Measurements from ENCODE around the gene ZFYVE28.

The ZFYVE28 gene

GRCh38 chr4:2343476-2343875, 75.0 kb downstream of the ZFYVE28 start:
- TF ChIP-seq CTCF (IDR thresholded peaks at IDR 0.05; ENCODE audit: control insufficient read depth, extremely low read depth, insufficient read depth) = no peak
- no peak overlapping the region for H3K4me3 ChIP-seq (ENCODE audit: low read depth, low read length)
- DNase-seq (ENCODE audit: low read depth) = no peak

- TF ChIP-seq CTCF (IDR thresholded peaks at IDR 0.05; ENCODE audit: control insufficient read depth, extremely low read depth, insufficient read depth) = no peak
- DNase-seq (ENCODE audit: low read depth) = no peak
- H3K4me3 ChIP-seq (ENCODE audit: low read depth, low read length) = no peak overlapping the region
Observed at GRCh38 chr4:2341911-2342652, 76.4 kb downstream of the ZFYVE28 start.

GRCh38 chr4:2341261-2341841, 77.1 kb downstream of the ZFYVE28 start:
- TF ChIP-seq CTCF (IDR thresholded peaks at IDR 0.05; ENCODE audit: control insufficient read depth, extremely low read depth, insufficient read depth) = no peak
- no peak overlapping the region for H3K4me3 ChIP-seq (ENCODE audit: low read depth, low read length)
- DNase-seq (ENCODE audit: low read depth) = no peak

GRCh38 chr4:2340272-2341061, 78.0 kb downstream of the ZFYVE28 start:
- no peak for TF ChIP-seq CTCF (IDR thresholded peaks at IDR 0.05; ENCODE audit: control insufficient read depth, extremely low read depth, insufficient read depth)
- DNase-seq (ENCODE audit: low read depth) = no peak
- no peak overlapping the region for H3K4me3 ChIP-seq (ENCODE audit: low read depth, low read length)

- DNase-seq (ENCODE audit: low read depth) = no peak
- no peak for TF ChIP-seq CTCF (IDR thresholded peaks at IDR 0.05; ENCODE audit: control insufficient read depth, extremely low read depth, insufficient read depth)
- H3K4me3 ChIP-seq (ENCODE audit: low read depth, low read length) = no peak overlapping the region
Observed at GRCh38 chr4:2339458-2340271, 78.8 kb downstream of the ZFYVE28 start.

- no peak for DNase-seq (ENCODE audit: low read depth)
- no peak for TF ChIP-seq CTCF (IDR thresholded peaks at IDR 0.05; ENCODE audit: control insufficient read depth, extremely low read depth, insufficient read depth)
- no peak overlapping the region for H3K4me3 ChIP-seq (ENCODE audit: low read depth, low read length)
Observed at GRCh38 chr4:2338754-2339457, 79.5 kb downstream of the ZFYVE28 start.

All from LNCaP clone FGC (cell line).